SJSA1 (cell line): Measurements from ENCODE around the gene SIPA1. TPM values are rescaled to one million over a fixed set of nuclear protein-coding genes. Genes with fewer than 3 reads are reported as not detected.
"Not testable (repeated sequence)": the region's sequence is repeated elsewhere in the genome, so short reads cannot be mapped to it uniquely, and the experiment has no call there.

Experiments used
- DNase-seq, 2 experiments: peaks; one replicate each; pipeline ENCODE4 v3.0.0-alpha.2; 2015 to 2020; ENCODE audit warnings: low spot score in 2 of 2, low read depth in 1 of 2
- H3K27ac ChIP-seq: fragments of 250-450 bp; sonication (Bioruptor Pico); 2 replicates; pipeline ENCODE4 v1.5.1; 2020; ENCODE audit warnings: mild to moderate bottlenecking, moderate library complexity
- H3K27me3 ChIP-seq: fragments of 250-450 bp; sonication (Bioruptor Pico); replicated peaks from 2 replicates; pipeline ENCODE4 v1.5.1; 2020; ENCODE audit warnings: mild to moderate bottlenecking, moderate library complexity
- H3K36me3 ChIP-seq: fragments of 250-450 bp; sonication (Bioruptor Pico); 2 replicates; pipeline ENCODE4 v1.5.1; 2020; ENCODE audit warnings: mild to moderate bottlenecking
- H3K4me1 ChIP-seq: fragments of 250-450 bp; sonication (Bioruptor Pico); replicated peaks from 2 replicates; pipeline ENCODE4 v1.6.1; 2021; ENCODE audit warnings: mild to moderate bottlenecking
- H3K4me3 ChIP-seq: fragments of 250-450 bp; sonication (Bioruptor Pico); 2 replicates; pipeline ENCODE4 v1.5.1; 2020; ENCODE audit warnings: mild to moderate bottlenecking
- H3K9me3 ChIP-seq: fragments of 250-450 bp; sonication (Bioruptor Pico); replicated peaks from 2 replicates; pipeline ENCODE4 v1.5.1; 2020; ENCODE audit warnings: mild to moderate bottlenecking
- total RNA-seq: library from RNA; depleted of rRNA; stranded (reverse); fragments of >200 nt; shearing (Covaris generic); gene quantifications from 2 replicates; pipeline ENCODE4 v1.2.3, GENCODE V29; 2014

The SIPA1 gene
- total RNA-seq, 1 experiment from 2014 or later, result 48.0 TPM

DNA sequence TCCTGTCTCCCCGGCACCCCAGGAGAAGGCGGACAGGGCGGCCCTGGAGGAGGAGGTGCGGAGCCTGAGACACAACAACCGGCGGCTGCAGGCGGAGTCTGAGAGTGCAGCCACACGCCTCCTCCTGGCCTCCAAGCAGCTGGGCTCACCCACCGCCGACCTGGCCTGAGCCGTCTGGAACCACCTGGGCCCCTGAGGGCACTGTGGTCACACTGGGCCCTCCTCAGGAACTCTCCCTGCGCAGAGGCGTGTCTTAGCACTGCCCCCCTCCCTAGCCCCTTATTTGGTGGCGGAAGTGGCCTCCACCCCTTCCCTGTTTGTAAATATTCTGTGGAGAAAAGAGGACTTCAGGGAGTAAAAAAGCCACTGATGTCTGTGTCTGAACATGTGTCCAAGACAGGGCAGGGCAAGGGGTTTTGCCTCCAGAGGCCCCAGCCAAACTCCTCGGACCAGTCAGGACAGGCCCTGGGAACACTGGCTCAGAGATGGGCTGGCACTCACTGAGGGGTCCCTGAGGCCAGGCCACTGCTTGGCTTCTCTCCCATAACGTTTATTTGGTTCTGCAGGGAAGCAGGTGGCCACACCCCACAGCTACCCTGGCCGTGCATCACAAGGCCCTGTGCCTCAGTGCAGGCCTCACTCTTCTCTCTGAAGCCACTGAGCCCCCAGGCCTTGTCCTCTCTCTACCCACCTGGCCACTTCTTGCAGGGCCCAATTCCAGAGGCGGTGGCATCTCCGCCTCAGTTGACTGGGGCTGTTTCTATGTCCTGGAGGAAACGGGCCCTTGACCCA lies 12.8 kb downstream of the SIPA1 start:
- no peaks in the 10 kb centered on the region for H3K27me3 ChIP-seq
- H3K4me1 ChIP-seq, result peaks cover 29% of the 10 kb centered on the region
- H3K4me3 ChIP-seq, result no peak overlapping the region
- H3K9me3 ChIP-seq, result no peaks in the 10 kb centered on the region
- peak in 1 of 2 experiments; percentile 57 for DNase-seq
- peaks cover 75% of the 10 kb centered on the region for H3K36me3 ChIP-seq
- no peak overlapping the region for H3K27ac ChIP-seq

DNA sequence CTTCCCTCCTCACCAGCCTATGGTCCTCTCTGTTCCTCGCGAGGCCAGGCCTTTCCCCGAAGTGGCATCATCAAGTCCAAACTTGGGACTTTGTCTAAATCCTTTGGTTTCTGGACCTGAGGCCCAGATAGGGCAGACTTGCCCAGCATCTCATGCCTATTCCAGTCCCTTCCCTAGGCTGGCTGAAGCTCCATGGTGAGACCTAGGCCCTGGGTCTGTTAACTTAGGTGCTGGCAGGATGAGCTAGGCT lies 13.4 kb downstream of the SIPA1 start:
- no peaks in the 10 kb centered on the region for H3K27me3 ChIP-seq
- no peak overlapping the region for H3K27ac ChIP-seq
- no peak overlapping the region for H3K4me3 ChIP-seq

DNA sequence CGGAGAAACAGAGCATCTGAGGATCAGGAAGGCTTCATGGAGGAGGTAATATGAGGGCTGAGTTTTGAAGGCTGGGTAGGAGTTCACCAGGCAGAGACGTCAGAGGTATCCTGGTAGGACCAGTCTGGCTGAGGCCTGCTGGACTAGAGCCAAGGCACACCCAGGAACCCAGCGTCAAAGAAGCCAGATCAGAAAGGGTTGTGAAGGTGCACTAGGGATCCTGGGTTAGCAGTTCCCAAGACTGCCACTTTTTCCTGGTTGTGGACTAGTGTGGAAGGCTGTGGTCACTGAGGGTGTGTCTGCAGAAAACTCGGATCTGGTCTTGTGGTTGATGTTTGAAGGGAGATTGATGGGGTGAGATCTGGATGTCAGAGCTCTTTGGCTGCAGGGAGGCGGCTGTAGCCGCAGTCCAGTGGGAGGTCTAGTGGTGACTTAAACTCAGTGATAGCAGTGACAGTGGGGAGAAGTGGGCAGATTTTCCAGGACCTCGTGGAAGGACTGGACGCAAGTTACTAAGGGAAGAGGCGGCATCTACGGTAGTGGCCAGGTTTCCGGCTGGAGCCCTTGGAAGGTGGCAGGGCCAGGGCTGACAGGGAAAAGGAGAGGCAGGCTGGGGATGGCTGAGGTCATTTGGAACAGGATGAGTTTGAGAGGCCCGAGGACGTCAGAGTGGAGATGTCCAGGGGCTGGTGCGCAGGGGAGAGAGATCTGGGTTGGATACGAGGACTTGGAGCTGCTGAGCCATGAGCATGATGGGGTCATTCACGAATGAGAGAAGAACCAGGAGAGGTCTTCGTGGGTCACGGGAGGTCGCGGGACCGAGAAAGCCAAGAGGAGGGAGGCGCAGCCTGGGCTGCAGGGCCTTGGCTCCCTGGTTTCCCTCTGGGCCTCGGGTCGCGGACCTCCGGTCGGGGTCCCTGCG lies 13.9 kb downstream of the SIPA1 start:
- H3K9me3 ChIP-seq, result no peaks in the 10 kb centered on the region
- no peaks in the 10 kb centered on the region for H3K27me3 ChIP-seq
- H3K27ac ChIP-seq, result peak overlapping the region; percentile 85
- H3K4me1 ChIP-seq, result peaks cover 28% of the 10 kb centered on the region
- peak; percentile 43 to 60 for DNase-seq
- peaks cover 77% of the 10 kb centered on the region for H3K36me3 ChIP-seq
- H3K4me3 ChIP-seq, result peak overlapping the region; percentile 43

More for the DNA sequence above, 13.4 kb downstream of the SIPA1 start:
- Histone ChIP-seq H3K9me3 (no peaks in the 10 kb centered on the region), H3K4me1 (peaks cover 29% of the 10 kb centered on the region), H3K36me3 (peaks cover 75% of the 10 kb centered on the region)
- DNase-seq, result no peak

DNA sequence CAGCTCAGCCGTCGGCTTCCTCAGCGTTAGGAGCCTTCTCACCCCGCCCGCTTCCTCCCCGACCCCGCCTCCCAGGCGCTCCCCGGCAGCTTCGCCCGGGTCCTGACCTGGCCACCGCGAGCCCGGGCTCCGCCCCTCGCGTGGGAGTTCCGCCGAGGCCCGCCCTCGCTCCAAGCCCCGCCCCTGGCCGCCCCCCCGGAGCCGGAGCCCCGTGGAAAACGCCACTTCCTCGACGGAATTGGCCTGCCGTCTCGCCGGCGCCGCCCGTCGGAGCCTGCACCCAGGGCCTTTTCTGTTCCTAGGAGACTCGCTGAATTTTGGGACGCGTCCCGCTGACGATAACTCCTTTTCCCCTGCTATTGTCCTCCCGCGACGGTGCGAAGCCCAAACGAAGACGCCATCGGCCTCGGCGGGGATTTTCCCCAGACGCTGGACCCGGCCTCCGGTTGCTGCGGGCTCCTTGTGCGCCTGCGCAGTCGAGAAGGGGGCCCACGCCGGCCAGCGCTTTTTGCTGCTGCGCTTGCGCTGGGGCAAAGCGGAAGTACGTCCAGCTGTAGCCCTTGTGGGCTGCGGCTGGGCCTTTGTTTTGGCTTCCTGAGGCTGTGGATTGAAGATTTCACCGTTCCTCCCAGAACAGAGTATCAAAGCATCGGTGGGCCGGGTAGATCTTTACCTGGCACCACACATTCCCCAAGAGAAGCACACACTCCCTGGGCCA lies 14.8 kb downstream of the SIPA1 start:
- Histone ChIP-seq H3K27me3 (no peaks in the 10 kb centered on the region), H3K36me3 (peaks cover 80% of the 10 kb centered on the region), H3K4me3 (peak overlapping the region; percentile 43), H3K9me3 (no peaks in the 10 kb centered on the region), H3K4me1 (peaks cover 27% of the 10 kb centered on the region), H3K27ac (peak overlapping the region; percentile 85)
- peak; percentile 99 to 100 for DNase-seq

DNA sequence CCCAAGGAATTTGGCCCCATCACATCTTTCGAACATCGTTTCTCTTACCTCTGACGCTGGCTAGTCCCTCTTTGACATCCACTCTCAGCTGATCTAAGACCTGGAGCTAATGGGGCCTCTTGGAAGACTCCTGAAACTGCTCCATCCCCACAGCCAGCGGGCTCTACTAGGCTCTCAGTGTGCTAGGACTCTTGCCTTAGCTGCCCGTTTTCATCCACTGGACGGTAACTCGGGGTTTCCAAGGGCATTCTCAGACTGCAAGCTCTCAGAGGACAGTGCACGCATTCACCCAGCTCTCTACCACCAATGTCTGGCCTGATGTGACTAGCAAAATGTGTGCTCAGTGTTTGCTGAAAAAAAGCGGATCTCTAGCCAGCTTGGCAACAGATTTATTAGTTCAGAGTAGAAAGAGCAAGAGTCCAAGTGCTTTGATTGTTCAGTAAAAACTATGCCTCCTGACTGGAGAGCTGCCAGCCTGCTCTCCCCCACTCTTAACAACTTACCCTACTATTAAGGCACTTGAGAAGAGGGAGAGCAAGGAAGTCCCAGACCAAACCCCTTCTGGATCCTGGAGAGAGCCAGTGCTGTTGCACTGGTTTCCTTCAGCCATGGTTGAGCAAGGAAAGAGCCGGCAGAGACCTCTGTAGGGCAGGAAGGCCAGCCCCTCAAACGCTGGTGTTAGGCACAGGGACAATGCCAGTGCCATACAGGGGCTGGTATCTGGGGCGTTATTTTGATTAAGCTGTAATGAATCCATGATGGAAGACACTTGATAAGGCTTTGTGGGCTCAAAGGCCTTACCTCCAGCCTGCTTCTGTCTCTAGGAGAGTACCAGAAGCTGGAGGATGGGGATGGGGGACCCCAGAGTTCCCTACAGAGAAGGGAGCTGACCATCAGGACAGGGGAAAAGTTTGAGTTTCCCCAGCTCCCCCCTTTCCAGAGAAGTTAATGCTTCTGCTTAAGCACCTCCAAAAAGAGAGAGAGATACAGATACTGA lies 15.6 kb downstream of the SIPA1 start:
- no peak for DNase-seq
- Histone ChIP-seq H3K36me3 (peaks cover 86% of the 10 kb centered on the region), H3K27ac (peak overlapping the region; percentile 85)

DNA sequence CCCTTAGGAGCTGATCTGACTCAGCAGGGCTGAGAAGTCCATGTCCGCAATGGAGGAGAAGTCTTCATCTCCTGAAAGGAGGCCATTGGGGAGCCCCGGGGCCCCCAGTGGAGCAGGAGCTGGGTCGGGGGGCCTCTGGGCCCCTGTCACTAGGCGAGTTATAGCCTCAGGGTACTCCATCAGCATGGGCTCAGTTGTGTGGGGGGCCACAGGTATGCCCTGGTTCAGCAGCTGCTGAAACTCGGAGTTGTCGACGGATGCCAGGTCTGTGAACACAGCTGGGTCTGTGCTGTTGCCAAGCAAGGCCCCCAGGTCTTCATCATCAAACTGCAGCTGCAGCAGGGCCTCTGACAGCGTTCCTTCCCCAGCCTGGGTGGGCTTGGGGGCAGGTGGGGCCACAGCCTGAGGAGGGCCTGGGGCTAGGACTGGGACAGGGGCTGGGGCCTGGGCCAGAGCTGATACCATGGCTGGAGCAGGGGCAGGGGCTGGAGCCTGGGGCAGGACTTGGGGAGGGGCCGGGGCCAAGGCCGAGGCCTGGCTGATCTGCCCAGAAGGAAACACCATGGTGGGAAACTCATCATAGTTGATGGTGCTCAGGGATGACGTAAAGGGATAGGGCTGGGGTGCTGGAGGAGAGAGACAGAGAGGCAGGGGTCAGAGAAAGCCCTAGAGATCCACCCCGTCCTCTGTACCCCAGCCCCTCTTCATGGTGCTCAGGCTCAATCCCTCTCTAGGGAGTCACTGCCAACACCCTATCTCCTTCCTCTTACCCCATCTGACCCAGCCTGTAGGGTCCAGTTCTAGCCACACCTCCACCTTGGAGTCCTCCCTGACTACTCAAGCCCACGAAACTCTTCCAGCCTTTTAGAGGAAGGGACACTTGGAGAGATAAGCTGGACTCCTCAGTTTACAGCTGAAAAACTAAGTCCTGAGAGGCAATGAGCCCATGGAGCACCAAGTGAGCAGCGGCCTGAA lies 16.8 kb downstream of the SIPA1 start:
- peaks cover 88% of the 10 kb centered on the region for H3K36me3 ChIP-seq
- H3K9me3 ChIP-seq, result no peaks in the 10 kb centered on the region
- H3K27me3 ChIP-seq, result no peaks in the 10 kb centered on the region
- no peak for DNase-seq
- no peak overlapping the region for H3K27ac ChIP-seq
- no peak overlapping the region for H3K4me3 ChIP-seq
- peaks cover 27% of the 10 kb centered on the region for H3K4me1 ChIP-seq

More for the DNA sequence above, 15.6 kb downstream of the SIPA1 start:
- no peaks in the 10 kb centered on the region for H3K27me3 ChIP-seq
- peak overlapping the region; percentile 43 for H3K4me3 ChIP-seq
- H3K9me3 ChIP-seq, result no peaks in the 10 kb centered on the region
- peaks cover 27% of the 10 kb centered on the region for H3K4me1 ChIP-seq

DNA sequence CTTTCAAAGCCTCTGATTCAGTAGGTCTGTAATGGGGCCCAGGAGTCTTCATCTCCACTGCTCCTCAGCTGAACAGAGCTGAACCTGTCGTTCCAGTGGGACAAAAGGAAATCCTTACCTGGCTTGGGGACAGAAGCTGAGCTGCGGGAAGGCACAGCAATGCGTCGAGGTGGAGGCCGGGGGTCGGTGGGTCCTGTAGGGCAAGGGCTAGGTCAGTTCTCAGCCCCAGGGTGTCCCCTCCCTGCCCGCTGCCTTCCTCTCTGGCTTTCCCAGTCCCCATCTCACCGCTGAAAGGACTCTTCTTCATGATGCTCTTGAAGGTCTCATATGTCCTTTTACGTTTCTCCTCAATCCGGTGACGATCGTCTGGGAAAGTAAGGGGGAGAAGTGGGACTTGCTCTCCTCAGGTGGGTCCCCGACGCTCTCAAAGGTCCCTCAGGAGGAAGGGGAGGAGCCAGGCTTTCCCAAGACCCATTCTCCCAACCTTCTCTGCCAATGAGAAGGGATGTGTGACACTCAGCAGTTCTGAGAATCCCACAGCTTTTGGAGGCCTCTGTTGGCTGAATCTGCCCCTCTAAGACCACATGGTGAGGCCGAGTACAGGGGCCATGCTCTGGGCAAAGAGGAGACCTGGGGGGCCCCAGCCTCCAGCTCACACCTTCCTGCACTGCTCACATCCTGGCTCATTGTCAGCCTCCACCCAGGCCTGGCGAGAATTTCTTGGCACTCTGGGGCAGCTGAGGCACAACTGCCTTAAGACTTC lies 17.9 kb downstream of the SIPA1 start:
- Histone ChIP-seq H3K4me1 (peaks cover 27% of the 10 kb centered on the region), H3K27ac (no peak overlapping the region), H3K27me3 (no peaks in the 10 kb centered on the region), H3K36me3 (peaks cover 88% of the 10 kb centered on the region), H3K9me3 (no peaks in the 10 kb centered on the region), H3K4me3 (no peak overlapping the region)
- no peak for DNase-seq

DNA sequence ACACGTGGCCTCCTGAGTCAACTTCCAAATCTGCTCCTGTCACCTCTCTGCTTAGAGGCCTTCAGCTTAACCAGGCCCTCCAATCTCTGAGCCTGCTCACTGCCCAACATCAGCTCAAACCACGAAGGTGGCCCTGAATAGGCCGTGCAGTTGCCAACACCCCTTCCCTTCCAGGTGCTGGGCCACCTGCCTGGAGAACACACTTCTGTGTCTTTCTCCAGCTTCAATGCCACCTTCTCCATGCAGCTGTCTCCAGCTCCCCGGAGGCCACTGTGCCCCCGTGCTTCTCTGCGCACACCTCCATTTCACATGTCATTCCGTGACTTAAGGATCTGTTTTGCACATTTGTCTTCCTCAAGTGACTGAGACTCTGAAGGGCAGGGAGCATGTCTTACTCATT lies 19.5 kb downstream of the SIPA1 start:
- H3K36me3 ChIP-seq, result peaks cover 93% of the 10 kb centered on the region
- H3K27me3 ChIP-seq, result no peaks in the 10 kb centered on the region
- no peaks in the 10 kb centered on the region for H3K9me3 ChIP-seq
- no peak overlapping the region for H3K4me3 ChIP-seq
- peaks cover 25% of the 10 kb centered on the region for H3K4me1 ChIP-seq
- H3K27ac ChIP-seq, result no peak overlapping the region
- DNase-seq, result no peak

DNA sequence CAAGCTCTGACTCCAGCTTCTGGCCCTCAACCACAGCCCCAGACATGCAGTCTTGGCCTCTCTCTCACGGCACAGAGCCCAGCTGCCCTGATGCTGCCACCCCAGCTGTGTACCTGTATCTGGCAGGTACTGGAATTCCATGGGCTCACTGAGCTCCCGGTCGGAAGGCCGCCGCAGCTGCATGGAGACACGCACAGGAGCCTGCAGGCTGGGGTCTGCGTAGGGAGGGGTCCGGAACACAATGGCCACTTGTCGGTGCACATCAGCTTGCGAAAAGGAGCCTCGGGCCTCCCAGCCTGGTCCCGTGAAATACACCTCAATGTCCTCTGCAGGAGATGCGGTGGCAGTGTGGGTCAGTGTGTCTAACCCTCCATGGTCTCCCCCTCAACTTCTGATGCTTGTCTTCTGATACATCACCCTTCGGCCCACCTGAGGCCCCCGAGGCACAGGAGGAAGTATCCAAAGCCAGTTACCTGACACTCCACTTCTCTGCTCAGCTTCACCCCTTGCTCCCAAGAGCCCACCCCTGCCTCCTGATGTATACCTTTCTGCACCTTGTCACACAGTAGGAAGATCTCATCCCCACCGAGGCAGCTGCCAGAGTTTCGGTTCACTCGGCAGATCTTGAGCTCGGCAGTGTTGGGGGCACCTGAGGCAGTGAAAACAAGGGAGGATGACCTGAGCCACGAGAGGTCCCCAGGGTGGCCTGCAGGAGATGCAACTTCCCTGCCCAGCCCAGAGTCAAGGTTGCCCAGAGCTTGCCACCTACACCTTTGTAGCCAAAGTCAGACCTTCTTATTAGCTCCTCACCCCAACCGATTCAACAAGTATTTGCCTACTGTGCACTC lies 20.5 kb downstream of the SIPA1 start:
- Histone ChIP-seq H3K27me3 (no peaks in the 10 kb centered on the region), H3K4me1 (peaks cover 20% of the 10 kb centered on the region), H3K27ac (no peak overlapping the region), H3K4me3 (no peak overlapping the region), H3K9me3 (no peaks in the 10 kb centered on the region), H3K36me3 (peaks cover 99% of the 10 kb centered on the region)
- DNase-seq, result no peak

DNA sequence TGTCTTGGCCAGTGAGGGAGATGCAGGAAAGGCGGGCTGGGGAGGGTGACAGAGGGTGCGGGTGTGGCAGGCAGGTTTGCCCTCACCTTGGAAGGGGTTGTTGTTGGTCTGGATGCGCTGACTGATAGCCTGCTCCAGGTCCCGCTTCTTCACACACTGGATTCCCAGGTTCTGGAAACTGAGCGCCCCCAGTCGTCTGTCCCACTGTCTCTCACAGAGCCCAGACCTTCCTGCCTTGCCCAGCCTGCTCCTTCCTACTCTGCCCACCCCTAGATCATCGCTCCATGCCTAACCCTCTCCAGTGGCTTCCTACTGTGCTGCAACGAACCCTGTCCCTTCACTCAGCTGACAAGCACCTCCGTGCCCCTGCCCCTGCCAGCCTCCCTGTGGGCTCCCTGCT lies 22.1 kb downstream of the SIPA1 start:
- H3K36me3 ChIP-seq, result peaks cover 82% of the 10 kb centered on the region
- no peak for DNase-seq
- H3K27ac ChIP-seq, result no peak overlapping the region
- H3K9me3 ChIP-seq, result no peaks in the 10 kb centered on the region
- H3K27me3 ChIP-seq, result no peaks in the 10 kb centered on the region
- no peak overlapping the region for H3K4me3 ChIP-seq
- H3K4me1 ChIP-seq, result peaks cover 20% of the 10 kb centered on the region

DNA sequence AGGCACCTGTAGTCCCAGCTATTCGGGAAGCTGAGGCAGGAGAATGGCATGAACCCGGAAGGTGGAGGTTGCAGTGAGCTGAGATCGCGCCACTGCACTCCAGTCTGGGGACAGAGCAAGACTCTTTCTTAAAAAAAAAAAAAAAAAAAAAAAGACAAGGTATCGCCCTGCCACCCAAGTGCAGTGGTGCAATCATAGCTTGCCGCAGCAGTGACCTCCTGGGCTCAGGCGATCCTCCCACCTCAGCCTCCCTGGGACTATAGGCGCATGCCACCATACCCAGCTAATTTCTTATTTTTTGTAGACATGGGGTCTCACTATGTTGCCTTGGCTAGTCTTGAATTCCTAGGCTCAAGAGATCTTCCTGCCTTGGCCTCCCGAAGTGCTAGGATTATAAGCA lies 23.0 kb downstream of the SIPA1 start:
- peaks cover 20% of the 10 kb centered on the region for H3K4me1 ChIP-seq
- H3K36me3 ChIP-seq, result peaks cover 74% of the 10 kb centered on the region
- not testable (repeated sequence) for H3K9me3 ChIP-seq, H3K27me3 ChIP-seq, DNase-seq, H3K27ac ChIP-seq, H3K4me3 ChIP-seq
